ENCODE data around the gene GCA. TPM values are rescaled to one million over a fixed set of nuclear protein-coding genes. Genes with fewer than 3 reads are reported as not detected.

Gene GCA
- total and polyA plus RNA-seq, 2 of the 13 experiments (the other 11 are each of a cell fraction or from before 2014, with no cell fraction given) = 42.0 to 48.3 TPM

GRCh38 chr2:162318328-162319180, 25.4 kb upstream of the GCA start, which contains the start of gene IFIH1 (continued):
- TF ChIP-seq, protein P1, sequence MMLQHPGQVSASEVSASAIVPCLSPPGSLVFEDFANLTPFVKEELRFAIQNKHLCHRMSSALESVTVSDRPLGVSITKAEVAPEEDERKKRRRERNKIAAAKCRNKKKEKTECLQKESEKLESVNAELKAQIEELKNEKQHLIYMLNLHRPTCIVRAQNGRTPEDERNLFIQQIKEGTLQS (CRISPR knock-in tag; IDR thresholded peaks at IDR 0.05) = no peak
- TF ChIP-seq, protein P2, sequence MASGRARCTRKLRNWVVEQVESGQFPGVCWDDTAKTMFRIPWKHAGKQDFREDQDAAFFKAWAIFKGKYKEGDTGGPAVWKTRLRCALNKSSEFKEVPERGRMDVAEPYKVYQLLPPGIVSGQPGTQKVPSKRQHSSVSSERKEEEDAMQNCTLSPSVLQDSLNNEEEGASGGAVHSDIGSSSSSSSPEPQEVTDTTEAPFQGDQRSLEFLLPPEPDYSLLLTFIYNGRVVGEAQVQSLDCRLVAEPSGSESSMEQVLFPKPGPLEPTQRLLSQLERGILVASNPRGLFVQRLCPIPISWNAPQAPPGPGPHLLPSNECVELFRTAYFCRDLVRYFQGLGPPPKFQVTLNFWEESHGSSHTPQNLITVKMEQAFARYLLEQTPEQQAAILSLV (CRISPR knock-in tag; IDR thresholded peaks at IDR 0.05; ENCODE audit: borderline replicate concordance) = no peak
- 0 out of 2 replicates have a peak, but pooled peaks have one; percentile 23 for TF ChIP-seq ZNF614 (CRISPR knock-in tag; IDR thresholded peaks at IDR 0.05; ENCODE audit: borderline replicate concordance)
- TF ChIP-seq ZSCAN20 (CRISPR knock-in tag; IDR thresholded peaks at IDR 0.05; ENCODE audit: borderline replicate concordance) = no peak
- TF ChIP-seq ZNF891 (CRISPR knock-in tag; IDR thresholded peaks at IDR 0.05) = no peak
- TF ChIP-seq SMAD9 (CRISPR knock-in tag; IDR thresholded peaks at IDR 0.05) = 0 out of 2 replicates have a peak, but pooled peaks have one; percentile 60
- TF ChIP-seq ZNF335 (CRISPR knock-in tag; IDR thresholded peaks at IDR 0.05) = 0 out of 2 replicates have a peak, but pooled peaks have one; percentile 19
- no peak for TF ChIP-seq ZNF747 (CRISPR knock-in tag; IDR thresholded peaks at IDR 0.05; ENCODE audit: borderline replicate concordance)
- TF ChIP-seq ZNF564 (CRISPR knock-in tag; IDR thresholded peaks at IDR 0.05) = peak; percentile 52; the same call in 1 of the 2 replicates
- peak; percentile 25; the same call in 1 of the 2 replicates for TF ChIP-seq ZSCAN9 (CRISPR knock-in tag; IDR thresholded peaks at IDR 0.05; ENCODE audit: borderline replicate concordance)
- TF ChIP-seq ZNF605 (CRISPR knock-in tag; IDR thresholded peaks at IDR 0.05) = peak; percentile 41; the same call in 1 of the 2 replicates
- no peak; the same call in 1 of the 2 replicates for TF ChIP-seq GABPB1 (CRISPR knock-in tag; IDR thresholded peaks at IDR 0.05)
- TF ChIP-seq FOXK1 (CRISPR knock-in tag; IDR thresholded peaks at IDR 0.05; ENCODE audit: borderline replicate concordance, low read depth) = no peak; the same call in 1 of the 2 replicates
- no peak for TF ChIP-seq AGO2 (optimal IDR thresholded peaks at IDR 0.05; ENCODE audit: low read depth, low read length)
- TF ChIP-seq ZNF784 (CRISPR knock-in tag; IDR thresholded peaks at IDR 0.05; ENCODE audit: borderline replicate concordance) = peak; percentile 41; the same call in 1 of the 2 replicates
- TF ChIP-seq DNMT1 (CRISPR knock-in tag; IDR thresholded peaks at IDR 0.05) = no peak
- TF ChIP-seq SRSF1 (optimal IDR thresholded peaks at IDR 0.05; ENCODE audit: low read depth, low read length) = no peak
- peak; percentile 52; the same call in 1 of the 2 replicates for TF ChIP-seq THRA (CRISPR knock-in tag; IDR thresholded peaks at IDR 0.05; ENCODE audit: borderline replicate concordance)
- no peak for TF ChIP-seq PBX3 (CRISPR knock-in tag; IDR thresholded peaks at IDR 0.05; ENCODE audit: borderline replicate concordance)
- peak; percentile 64; the same call in 1 of the 2 replicates for TF ChIP-seq ZMYM4 (CRISPR knock-in tag; IDR thresholded peaks at IDR 0.05)
- TF ChIP-seq STAT5B (CRISPR knock-in tag; IDR thresholded peaks at IDR 0.05) = no peak
- TF ChIP-seq ZNF770 (CRISPR knock-in tag; IDR thresholded peaks at IDR 0.05) = no peak
